ENCODE data around the gene NISCH.

GRCh38 chr3:52450489-52451236, 4.7 kb upstream of the NISCH start:
- TF ChIP-seq CTBP1 (IDR thresholded peaks at IDR 0.05; ENCODE audit: borderline replicate concordance) (no peak), SUZ12 (IDR thresholded peaks at IDR 0.05) (no peak), SP1 (IDR thresholded peaks at IDR 0.05) (no peak), L3MBTL2 (conservative IDR thresholded peaks at IDR 0.05) (no peak), ZNF384 (IDR thresholded peaks at IDR 0.05) (no peak), BHLHE40 (IDR thresholded peaks at IDR 0.05; ENCODE audit: borderline replicate concordance) (no peak), HDGF (IDR thresholded peaks at IDR 0.05; ENCODE audit: borderline replicate concordance) (no peak)

All from HEK293T (cell line).